Hematopoietic multipotent progenitor cell treated with erythropoietin and hydrocortisone succinate and interleukin-3 and kit ligand, for 4 days (in vitro differentiated cells): ENCODE results near the gene APOA4.
A peak's percentile ranks its signal among the peaks of the same experiment; 100 is the strongest.

Experiments
- DNase-seq: peaks from one replicate; pipeline ENCODE4 v3.0.0-alpha.2; 2015

The APOA4 gene

DNA sequence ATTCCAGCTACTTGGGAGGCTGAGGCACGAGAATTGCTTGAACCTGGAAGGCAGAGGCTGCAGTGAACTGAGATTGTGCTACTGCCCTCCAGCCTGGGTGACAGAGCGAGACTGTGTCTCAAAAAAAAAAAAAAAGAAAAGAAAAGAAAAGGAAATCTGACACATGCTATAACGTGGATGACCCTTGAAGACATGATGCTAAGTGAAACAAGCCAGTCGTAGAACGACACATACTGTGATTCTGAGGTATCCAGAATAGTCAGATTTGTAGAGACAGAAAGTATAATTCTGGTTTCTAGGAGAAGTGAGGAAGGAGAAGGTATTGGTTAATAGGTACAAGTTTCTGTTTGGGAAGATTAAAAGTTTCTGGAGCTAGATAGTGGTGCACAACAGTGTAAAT lies 24.7 kb downstream of the APOA4 start:
- DNase-seq, result no peak

DNA sequence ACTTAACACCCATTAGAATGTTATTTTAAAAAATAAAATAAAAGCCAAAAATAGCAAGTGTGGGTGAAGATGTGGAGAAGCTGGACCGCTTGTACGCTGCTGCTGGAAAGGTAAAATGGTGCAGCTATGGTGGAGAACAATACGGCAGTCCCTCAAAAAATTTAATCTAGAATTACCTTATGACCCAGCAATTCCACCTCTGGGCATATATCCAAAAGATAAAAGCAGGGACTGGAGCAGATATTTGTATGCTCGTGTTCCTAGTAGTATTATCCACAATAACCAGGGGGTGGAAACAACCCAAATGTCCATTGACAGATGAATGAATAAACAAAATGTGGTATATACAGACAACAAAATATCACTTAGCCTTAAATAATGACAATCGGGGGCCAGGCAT lies 25.3 kb downstream of the APOA4 start:
- DNase-seq, result no peak

DNA sequence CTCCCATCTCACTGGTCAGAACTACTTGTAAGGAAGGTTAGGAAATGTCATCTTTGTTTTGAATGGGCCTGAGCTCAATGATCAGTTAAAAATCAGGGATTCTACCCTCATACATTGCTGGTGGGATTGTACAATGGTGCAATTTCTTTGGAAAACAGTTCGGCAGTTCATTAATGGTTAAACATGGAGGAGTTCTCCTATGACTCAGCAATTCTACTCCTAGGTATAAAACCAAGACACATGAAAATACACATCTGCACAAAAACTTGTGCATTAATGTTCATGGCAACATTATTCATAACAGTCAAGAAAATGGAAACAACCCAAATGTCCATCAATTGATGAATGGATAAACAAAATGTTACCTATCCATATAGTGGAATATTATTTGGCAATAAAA lies 26.6 kb downstream of the APOA4 start:
- no peak for DNase-seq

DNA sequence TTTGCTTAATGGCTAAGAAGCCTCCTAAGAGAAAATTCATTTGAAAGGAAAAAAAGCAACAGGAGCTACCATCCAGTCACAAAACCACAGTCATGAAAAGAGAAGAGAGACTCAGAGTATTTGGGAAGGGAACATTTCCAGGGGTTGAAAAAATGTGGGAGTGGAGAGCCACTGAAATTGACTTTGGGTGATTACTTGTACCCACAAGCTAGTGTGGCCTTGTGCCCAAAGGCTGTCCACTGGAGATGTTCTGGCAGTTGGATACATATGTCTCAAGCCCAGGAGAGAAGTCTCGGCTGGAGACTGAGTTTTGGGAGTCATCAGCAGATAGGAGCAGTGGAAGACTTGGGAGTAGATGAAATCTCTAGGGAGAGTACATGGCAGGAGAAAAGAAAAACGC lies 28.3 kb downstream of the APOA4 start:
- DNase-seq, result no peak

DNA sequence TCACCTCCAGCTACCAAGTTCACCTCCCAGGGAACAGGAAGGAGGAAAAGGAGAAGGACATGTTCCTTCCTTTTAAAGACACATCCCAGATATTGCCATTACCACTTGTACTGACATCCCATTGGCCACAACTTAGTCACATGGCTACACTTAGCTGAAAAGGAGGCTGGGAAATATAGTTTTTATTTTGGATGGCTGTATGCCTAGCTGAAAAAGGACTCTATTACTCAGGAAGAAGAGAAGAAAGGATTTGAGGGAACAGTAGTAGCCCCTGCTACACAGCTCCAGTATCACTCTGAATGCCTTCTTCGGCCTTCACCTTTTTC lies 29.4 kb downstream of the APOA4 start:
- peak; percentile 50 for DNase-seq

DNA sequence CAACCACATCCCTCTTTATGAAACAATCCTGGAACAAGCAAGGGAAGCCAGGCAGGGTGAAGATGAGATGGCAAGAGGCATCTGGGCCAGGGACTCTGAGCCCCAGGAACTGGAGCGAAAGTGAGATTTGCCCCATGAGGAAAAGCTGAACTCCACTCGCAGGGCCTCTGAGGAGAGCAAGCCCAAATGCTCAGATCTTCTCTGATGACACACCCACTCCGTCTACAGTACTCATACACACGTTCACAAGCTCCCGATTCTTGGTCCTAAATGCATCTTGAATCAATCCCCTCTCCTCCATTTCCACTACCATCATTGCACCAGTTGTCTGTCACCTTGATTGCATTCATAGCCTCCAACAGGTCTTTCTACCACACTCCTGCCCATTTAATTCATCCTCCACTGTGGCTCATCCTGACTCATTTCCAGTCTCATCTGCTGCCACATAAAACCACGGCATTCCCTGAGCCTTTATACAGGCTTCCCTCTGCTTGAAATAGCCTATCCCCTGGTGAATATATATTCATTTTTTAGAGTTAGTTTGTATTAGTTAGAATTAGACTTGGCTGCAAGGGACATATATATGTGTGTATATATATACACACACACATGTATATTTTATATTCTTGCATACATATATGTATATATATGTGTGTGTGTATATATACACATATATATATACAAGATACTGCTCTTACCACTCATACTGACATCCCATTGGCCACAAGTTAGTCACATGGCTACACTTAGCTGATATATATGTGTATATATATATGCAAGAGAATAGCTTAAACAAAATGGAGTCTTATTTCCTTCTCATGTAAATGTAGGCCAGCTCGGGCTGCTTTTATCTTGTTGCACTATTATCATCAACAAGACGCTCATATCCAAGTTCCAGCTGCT lies 30.0 kb downstream of the APOA4 start:
- no peak for DNase-seq

DNA sequence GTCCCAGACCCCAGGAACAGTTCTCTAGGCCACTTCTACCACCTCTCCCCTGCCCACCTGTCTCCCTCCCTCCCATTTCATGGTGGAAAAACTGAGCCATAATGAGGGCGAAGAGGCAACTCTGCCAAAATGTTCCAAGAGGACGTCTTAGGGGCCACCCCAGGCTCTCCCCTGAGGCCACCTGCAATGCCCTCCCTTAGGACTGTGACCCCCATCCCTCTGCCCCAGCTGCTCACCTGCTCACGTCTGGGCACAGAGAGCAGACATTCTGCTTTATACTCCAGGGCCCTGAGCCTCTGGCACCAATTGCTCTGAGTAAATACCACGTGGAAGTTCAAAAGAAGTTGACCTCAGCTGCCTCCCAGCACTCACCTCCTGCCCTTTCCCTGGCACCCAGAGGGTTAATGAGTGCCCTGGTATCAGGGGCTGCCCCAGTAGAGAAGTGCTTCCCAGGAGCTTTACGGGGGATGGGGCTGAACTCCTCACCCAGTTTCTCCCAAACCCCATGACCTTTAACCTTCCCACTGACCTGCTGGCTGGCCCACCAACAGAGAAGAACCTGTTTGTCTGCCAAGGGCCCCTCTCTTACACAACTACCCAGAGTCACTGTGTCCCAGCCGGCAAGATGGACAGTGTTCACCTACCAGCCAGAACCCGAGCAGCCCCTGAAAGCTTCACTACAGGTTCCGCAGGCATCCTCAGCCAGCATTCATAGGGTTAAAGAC lies 30.8 kb downstream of the APOA4 start:
- DNase-seq, result no peak

DNA sequence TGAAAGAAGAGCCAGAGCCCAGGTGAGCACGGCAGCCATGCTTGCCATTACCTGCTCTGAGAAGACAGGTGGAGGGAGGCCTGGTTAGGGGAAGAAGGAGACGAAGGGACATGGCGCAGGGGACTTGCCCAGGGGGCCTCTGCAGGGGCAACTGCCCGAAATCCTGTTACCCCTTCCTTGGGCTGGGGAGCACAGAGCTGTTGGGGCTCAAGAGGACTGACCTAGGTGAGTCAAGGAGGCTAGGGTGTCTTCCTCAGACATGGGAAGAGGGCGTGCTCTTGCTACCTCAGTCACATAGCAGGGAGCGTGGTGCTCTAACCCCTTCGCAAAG lies 31.3 kb downstream of the APOA4 start, which contains the start of gene APOA5:
APOA5 (minus strand) TSS at position 67 of the 331 bp plus-strand sequence; CDS start at position 48, 19 bp downstream.
- no peak for DNase-seq

DNA sequence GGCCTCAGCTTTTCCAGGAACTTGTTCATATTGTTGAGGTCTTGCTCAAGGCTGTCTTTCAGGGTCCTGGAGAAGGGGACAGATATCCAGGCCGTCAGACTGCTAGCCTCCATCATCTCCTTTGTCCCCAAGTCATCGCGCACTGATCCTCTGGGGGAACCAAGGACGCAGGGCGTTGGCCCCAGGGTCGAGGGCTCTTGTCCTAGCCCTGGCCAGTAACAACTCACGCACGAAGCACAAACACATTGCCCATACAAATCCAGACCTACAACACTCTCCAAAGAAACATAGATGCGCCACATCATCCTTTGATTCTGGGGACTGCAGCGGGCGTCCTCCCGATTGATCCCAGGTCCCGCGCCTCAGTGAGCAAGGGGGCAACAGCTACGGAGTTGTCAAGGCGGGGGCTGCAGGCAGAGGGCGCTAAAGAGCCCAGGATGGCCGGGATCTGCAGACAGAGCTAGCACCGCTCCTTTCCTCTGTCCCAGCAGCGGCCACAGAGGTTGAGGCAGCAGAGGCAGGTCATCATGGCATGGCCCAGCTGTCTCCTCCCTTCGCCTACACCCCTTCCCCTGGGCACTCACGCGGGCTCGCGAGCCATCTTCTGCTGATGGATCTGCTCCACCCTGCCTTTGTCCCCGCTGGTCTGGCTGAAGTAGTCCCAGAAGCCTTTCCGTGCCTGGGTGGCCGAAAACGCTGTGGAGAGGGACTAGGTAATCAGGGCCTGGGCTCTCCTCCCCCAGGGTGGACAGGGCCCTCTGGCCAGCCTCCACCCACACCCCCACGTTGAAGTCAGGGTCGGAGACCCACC lies 31.9 kb downstream of the APOA4 start:
- DNase-seq, result peak; percentile 86

DNA sequence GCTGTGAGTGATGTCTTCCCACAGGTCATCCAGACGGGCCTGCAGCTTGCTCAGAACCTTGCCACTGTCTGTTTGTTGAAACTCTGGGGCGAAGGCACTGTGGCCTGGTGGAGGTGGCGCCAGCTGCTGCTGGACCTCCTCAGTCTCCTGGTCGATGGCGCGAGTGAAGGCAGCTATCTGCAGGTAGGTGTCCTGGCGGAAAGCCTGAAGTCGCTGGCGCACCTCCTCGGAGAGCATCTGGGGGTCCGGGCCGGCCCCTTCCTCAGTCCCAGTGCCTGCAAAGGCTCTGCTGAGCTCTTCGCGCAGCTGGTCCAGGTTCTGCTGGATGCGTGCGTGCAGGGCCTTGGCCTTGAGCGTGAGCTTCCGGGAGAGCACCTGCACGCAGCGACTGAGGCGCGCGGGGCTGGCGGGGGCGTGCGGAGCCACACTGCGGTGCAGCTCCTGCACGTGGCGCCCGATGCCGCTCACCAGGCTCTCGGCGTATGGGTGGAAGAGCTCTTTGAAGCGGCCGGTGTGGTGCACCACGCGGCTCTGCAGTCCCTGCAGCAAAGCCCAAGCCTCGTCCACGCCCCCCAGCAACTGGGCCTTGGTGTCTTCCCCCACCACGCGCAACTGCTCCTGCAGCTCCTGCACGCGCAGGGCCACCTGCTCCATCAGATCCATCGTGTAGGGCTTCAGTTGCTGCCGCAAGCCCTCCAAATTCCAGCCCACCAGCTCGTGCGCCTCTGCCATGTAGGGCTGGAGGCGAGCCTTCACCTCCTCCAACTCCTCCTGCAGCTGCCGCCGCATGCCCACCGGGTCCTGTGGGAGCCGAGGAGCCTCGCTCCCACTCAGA lies 32.7 kb downstream of the APOA4 start:
- DNase-seq, result no peak

DNA sequence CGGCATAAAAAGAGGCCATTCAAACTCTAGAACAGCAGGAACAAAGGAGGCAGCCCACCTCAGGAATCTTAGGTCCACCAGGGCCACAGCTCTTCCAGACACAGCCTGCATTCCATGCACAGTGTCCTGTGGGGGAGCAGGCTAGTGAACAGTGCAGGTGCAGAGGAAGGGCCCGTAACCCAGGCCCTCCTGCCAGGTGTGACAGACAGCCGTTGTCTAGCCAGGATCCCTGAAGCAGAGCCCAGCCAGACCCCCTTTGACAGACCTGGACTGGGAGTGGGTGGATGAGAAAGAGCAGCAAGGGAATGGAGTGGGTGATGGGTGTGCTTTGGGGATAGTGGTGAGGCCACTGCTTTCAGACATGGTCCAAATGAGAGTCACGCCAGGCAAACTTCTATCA lies 34.1 kb downstream of the APOA4 start:
- no peak for DNase-seq

DNA sequence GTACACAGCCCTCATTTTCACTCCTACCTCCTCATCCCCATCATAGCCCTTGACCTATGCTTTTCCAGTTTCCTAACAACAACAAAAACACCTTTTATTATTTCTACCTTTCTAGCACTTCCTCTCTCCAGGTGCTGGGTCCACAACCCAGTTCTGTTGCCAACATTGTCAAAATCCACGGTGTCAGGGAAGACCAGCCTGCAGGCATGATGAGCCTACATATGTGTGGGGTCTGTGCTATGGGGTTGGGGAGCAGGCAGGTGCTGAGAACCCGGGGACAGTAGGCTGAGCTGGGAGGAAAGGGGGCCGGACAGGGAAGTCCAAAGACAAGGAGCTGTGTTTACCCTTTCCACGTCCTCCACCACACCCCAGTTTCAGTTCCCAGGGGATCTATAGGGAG lies 34.6 kb downstream of the APOA4 start:
- no peak for DNase-seq

DNA sequence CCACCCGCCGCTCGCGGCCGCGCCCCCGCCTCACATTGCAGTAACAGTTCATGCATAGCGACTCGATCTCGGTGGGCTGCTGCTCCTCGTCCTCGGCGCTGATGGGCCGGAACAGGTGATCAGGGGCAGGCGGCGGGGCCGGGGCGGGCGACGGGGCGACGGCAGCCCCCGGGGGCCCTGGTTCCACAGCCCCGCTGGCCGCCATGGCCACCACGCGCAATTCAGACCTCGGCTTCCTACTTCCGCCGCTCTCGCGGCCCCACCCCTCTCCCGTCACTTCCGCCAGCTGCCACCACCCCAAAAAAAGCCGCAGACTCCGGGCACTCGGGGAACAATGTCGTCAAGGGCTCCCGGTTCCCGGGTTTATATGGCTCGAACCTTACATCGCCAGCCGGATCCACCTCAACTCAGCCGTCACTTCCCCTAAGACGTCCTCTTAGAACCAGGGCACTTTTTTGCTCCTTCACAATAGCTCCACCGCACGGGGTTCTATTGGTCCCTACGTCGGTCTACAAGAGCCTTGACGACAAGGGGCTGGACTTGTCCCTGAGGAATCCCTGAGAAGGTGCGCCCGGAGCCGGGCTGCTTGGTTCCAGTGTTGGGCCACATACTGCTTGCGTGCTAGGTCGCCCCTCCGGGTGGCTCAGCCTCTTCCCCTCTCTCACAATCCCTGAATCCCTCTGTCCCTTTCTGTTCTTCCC lies 35.2 kb downstream of the APOA4 start, which contains the start of gene ZPR1:
ZPR1 (minus strand) TSS at position 238 of the 701 bp plus-strand sequence; CDS start at position 205, 33 bp downstream.
- DNase-seq, result peak; percentile 91

DNA sequence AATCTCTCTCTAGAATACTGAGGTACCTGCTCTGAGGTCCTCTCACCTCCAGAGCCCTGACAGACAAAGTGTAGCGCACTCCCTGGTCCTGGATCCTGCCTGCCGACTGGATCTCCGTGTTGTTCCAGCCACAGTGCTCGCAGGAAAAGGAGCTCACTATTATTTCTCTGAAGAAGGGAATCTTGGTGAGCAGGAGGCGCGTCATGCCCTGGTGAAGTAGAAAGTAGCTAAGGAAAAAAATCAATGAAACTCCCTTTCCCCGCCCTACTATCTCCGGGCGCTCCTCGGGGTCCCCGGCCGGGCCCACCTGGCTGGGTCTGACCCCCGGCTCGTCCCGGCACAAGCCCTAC lies 35.7 kb downstream of the APOA4 start:
- no peak for DNase-seq

DNA sequence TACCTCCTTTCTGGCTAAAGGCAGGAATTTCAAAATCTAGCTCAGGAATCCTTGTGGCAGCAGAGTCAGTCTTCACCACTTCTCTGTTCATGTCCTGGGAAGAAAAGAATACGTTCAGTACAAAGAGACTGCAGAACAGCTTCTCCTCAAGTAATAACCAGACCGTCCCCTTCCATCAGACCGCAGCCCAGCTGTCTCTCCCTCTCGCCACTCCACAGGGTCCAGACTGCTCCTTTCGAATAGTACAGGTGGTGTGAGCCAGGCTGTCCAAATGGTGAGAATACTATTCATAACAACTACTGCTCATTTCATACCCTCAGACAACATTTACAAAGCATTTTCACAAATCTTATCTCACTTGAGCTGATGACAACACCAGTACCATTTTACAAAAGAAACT lies 36.1 kb downstream of the APOA4 start:
- no peak for DNase-seq

DNA sequence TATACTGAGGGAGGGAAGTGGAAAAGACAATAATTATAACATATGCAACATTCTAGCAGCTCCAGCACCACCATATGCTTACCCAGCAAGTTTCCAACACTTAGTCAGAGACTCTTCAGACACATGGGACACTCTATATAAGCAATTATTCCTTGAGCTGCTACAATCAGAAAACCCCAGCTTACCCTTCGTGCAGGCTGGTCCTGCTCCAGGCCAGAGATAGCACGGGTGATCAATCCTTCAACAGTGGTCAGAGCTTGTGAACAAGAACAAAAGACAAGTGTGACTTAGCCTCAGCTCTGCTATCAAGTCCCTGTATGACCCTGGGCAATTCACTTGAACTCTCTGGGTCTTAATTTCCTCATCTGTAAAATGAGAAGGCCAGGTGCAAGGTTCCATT lies 36.8 kb downstream of the APOA4 start:
- DNase-seq, result no peak

DNA sequence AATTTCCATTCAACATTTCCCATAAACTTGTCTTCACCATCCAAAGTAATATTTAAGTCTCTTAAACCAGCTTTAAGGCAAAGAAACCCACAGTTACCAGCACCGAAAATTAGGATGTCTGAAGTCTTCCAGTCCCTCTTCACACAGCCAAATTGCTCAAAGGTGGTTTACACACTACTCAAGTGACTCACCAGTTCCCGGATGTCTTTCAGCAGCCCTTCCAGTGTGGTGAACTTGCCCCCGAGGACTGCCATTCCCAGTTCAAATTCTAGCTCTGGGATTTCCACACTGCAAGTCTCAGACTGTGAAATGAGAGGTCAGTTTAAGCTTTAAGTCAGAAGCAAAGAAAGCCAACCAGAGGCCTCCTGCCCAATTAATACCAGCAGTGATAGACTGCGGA lies 40.4 kb downstream of the APOA4 start:
- DNase-seq, result no peak

DNA sequence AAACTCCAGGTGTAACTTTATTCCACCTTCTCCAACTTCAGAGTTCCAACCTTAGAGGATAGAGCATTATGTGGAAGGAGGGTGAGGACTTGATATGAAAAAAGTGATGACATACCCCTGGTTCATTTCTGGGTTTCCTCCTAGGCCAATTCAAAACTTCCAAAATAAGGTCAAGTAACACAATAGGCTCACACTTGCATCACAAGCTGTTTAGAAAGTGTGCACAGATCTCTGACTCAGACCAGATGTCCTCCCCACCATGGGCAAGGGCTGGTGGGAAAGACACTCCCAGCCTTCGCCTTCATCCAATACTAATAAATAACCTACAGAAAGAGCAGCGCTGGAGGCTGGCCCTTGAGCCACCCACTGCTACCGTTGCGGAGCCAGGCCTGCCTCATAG lies 44.5 kb downstream of the APOA4 start:
- DNase-seq, result no peak

DNA sequence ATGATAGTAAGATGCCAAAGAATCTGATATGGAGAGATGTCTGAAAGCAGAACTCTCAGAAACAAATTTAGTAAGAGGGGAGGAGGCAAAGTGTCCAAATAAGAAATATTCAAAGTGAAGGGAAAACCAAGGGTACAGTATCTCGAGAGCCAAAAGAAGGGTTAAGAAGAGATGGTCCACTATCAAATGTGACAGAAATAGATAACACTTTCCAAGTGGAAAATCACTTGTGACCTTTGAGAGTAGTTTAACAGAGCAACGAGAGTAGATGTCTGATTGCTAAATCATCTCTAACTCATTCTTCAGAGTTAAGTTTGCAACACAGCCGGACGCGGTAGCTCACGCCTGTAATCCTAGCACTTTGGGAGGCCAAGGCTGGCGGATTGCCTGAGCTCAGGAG lies 46.0 kb downstream of the APOA4 start:
- peak; percentile 54 for DNase-seq

DNA sequence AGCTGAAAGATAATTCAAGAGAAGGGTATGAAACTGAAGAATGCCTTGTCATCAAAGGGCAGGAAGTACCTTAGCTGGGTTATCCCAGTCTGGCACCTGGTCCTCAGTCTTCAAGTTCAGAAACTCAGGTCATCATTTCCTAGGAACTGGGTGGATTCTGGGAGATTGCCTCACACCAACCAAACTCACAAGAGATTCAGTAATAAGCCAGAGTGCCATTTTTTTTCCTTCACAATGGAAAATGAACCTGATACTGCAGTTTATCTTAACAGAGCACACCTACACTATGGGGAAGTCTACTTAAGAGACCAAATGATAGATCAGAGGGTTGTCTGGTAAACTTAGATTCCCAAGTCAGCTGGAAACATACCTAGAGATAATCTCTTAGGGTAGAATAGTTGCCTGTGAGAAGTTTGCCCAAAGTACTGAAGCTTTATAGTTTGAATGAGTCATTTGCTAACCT lies 46.6 kb downstream of the APOA4 start:
- DNase-seq, result peak; percentile 19

DNA sequence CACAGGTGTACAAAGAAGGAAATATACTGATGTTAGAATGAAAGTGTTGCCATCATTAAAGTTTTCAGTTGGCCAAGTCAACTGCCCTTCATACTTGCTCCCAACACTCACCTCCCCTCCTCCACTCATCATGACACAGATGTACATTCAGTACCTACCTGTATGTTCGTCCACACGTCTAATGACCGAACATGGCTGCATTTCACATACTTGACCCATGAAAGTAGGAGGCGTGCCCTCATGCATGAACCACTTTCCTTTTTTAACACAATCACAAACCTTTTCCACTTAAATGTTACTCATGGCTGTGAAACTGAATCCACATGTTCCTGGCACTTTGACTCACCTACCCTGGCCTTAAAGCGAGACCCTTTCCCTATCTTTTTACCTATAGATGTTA lies 47.1 kb downstream of the APOA4 start:
- DNase-seq, result no peak

DNA sequence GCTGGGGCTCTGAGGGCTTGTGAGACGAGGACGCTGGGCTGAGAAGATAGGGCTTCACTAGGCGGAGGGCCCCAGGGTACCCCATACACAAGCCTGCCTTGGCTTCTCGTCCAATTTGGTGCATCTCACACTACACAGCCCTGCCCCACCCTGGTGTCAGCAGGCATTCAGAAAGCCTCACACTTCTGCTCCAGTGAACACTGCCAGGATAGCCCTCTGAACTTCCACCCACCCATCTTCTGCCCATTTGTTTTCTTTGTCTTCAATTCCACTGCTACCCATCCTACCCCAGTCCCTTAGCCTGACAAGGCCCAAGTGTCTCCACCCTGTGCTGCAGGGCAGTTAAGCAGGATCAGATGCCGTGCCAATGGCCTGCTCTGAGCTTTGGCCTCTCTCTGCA lies 48.4 kb downstream of the APOA4 start:
- DNase-seq, result peak; percentile 46
